HG02870 (cell line): ENCODE data around the gene SULF2.

ENCODE experiments used
- ATAC-seq: cut with Tn5 transposase; IDR thresholded peaks from one replicate; pipeline ENCODE4 v1.9.1; 2021; ENCODE audit warnings: mild to moderate bottlenecking, moderate library complexity; ENCODE audit not compliant: unreplicated experiment

Gene SULF2

DNA sequence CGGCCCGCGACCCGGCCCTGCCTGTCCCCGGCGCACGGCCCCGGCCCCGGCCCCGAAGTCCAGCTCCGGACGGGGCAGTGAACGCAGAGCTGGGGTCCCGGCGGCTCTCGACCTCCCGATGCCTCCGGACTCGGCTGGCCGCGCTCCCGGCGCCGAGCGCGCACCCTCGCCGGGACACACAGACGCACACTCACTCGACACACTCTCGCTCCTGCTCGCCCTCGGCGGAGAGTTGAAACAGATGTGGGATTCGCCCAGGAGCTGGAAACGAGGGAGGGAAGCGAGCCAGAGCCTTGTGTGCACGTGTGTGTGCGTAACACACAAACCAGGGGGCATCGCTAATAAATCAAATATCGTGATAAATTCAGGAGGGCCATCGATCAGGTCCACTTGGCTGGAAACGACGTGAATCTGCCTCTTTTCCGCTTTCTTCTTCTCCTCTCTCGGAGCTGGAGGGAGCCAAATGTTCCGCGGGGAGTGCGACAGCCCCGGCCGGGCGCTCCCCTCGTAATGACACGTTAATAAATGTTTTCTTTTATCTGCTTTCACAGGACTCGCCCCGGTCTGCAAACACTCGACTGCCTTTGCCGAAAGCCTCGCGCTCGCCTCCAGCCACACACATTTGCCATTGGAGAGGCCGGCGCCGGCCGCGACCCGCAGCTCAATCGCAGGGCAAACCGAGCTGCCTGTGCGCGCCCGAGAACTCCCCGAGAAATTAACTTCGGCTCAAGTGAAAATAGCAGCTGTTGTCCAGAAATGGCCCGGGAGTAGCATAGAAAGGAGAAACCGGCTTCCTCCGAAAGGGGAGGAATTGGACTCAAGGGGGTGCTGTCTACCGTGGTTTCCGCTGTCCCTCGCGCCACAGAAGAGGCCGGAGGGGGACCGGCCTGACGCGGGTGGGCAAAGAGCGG is 828 bp upstream of the SULF2 start:
- ATAC-seq, result no peak

DNA sequence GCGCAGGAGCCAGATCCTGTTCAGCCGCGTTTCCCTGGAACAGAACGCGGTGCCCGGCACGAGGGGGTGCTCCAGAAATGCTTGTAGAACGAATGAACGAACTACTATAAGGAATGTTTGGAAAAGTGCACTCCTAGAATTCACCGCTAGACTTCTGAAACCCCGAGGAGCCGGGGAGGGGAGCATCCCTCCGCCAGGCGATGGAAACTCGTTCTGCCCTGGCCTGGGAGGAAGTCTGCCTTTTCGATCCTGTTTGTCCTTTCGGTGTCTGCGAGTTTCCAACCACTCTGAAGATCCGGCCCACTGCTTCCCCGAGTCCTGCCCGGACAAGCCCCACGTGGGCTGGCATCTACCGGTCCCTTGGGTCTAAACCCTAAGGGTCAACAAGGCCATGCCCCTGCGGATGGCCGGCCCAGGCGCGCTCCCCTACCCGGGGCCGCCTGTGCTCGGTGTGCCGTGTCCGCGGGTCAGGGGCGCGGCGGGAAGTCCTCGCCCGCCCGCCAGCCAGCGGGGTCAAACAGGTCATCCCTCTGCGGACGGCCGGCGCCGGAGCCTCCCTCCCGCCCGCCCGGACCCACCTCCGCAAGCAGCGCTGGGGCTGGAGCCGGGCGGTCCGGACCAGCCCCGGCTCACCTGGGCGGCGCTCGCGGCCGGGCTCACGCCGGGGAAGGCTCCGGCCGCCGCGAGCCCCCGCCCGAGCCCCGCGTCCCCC is 526 bp downstream of the SULF2 start:
- no peak for ATAC-seq

DNA sequence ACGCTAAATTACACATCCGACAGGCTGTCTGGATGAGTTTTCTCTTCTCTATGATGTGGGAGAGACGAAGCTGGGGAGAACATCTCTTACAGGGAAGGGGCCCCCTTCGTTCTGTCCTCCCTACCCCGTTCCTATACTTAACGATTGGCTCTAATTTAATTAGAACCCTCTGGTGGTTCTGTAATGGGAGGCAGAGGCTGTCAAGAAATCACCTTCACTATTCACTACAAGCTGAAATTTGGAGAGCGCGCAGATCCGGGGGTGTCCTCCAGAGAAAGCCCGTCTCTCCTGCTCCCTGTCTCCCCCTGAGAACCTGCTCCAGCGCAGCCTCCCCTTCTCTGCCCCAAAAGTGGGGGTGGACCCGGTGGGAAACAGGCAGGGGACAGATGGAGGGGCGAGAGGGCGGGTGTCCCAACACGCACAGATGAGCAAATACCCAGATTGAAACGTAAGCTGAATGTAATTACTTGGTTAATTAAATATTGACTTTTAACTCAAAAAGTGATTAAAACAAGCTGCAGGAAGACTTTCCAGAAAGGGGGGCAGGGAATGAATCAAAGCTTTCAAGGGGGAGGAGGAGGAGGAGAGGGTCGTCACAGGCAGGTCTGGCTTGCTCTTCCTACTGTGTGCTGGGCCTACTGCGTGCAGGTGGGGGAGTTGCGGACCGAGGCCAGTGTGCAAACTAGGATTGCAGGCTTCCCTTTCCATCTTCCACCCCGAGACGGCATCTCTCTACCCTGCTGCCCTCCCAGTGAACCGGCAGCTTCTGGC is 1.3 kb downstream of the SULF2 start:
- no peak for ATAC-seq

DNA sequence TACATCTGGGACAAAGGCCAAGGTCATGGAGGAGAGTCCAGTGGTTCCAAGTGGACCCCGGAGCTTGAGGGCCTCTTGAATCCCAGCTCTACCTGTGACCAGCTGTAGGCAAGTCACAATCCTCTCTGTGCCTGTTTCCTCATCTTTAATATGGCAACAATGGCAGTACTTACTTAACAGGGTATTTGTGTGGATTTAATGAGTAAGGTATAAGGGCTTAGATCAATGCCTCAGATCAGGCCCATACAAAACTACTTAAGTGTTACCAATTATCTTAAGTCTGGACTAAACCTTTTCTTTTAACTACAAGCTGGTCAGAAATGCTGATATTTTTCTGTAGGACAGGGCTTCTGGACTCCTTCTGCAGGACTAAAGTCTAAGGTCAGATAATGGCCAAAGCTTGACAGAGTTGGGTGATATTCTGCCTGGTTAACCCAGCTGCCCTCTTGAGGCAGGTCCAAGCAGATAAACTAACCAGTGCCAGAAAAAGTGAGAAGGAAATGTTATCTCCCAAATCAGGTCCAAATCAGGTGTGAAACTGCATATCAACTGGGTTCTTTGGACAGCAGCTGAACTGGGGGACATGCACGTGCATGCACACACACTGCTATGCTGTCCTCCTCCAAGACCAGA is 2.2 kb downstream of the SULF2 start:
- ATAC-seq, result no peak

DNA sequence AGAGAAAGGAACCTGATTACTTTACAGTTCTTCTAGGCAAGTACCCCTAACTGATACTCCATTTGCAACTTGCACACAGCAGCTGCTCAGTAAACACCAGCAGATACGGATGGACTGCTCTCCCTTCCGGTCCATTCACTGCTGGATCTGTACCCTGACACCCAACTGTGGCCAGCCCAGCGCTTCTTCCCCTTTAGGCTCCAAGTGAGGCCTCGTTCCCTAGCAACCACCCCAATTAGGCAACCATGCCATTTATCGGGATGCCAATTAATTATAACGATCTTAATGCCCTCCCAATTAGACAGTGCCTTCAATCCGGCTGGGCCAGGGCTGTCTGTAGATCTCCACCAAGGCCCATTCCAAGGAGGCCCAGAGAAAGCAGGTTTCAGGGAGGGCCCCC is 3.2 kb downstream of the SULF2 start:
- no peak for ATAC-seq

DNA sequence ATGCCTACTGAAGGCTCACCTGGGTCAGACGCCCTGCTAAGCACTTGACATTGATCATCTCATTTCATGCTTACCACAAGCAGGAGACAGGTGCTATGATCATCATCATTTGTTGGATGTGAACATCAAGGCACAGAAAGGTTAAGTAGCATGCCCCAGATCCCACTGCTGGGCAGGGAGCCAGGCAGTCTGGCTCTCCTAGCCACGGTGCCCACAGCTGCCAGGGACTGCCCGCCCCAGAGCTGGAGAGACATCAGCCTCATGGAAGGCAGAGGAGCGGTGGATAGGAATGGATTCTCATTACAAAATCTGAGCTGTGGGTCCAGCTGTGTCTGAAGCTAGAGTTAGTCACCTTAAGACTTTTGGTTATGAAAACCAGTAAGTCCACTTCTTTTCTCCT is 3.6 kb downstream of the SULF2 start:
- no peak for ATAC-seq

DNA sequence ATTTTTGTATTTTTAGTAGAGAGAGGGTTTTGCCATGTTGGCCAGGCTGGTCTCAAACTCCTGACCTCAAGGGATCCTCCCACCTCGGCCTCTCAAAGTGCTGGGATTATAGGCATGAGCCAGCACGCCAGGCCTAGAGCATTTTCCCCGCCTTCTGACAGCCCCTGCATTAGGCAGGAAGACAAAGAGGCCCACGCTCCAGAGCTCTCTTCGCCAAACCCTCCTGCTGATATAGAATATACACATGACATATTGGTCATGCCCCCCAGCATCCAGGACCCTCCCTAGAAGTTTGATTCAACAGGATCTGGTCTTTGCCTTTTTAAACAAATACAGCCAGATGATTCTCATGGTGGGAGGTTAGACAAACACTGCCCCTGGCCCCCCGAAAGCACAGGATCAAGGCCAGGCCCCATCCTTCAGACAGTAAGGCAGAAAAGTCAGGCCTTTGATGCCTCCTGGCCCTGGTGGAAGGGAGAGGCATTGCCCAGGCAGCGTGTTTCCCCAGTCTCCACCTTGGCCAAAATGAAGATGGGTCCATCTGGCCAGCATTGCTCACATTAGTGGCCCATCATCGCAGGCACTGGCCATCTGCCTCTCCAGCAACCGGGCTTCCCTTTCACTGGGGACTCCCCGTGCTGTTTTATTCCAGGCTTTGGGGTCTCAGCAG is 4.4 kb downstream of the SULF2 start:
- no peak for ATAC-seq

DNA sequence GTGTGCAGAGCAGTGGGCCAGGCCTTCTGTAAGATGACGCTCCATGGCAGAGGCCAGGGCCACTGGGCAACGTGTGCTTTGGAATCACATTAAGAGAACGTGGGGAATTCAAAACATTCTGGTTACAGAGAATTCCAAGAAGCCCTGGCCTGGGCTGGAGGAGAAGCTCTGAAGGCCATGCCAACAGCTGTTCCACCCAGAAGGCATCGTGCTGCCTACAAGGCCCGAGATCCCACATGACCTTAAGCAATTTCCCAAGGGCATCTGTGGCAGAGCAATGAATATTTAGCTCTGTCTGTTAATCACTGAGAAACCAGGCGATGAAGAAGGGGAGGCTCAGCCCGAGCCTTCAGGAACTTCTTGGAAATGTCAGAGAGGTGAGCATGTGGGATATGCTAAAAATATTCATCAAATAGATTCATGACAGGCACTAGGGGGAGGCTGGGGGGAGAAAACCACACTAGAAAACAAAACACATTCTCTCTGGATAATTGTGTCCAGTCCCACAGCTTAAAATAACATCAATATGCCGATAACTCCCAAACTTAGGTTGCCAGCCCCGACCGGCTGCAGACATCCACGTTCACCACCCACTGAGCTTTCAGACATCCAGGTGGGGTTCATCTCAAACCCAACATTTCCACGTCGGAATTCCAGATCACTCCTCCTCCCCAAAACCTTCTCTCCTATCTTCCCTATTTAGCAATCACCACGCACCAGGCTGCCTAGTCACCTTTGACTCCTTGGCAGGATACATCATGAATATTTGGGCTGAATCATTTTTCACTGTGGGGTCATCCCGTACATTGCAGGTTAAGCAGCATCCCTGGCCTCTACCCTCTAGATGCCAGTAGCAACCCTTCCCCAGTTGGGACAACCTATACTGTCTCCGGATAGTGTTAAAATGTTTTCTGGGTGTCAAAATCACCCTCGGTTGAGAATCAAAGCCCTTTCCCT is 6.6 kb downstream of the SULF2 start:
- ATAC-seq, result no peak

DNA sequence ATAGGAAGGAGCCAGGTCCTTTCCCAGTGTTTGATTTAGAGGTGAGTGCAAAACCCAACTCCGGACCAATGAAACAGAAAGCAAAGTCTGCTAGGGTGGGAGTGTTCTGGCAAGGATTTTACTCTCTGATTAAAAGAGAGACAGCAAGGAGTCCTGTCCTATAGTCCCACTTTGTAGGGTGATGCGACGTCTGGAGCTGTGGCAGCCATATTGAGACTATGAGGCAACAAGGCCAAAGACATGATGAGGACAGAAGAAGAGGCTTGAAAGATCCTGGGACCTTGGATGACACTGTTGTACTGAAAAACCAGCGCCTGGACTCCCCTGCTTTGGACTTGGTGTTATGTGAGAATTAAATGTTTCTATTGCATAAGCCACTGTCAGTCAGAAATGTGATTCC is 8.1 kb downstream of the SULF2 start:
- ATAC-seq, result no peak

DNA sequence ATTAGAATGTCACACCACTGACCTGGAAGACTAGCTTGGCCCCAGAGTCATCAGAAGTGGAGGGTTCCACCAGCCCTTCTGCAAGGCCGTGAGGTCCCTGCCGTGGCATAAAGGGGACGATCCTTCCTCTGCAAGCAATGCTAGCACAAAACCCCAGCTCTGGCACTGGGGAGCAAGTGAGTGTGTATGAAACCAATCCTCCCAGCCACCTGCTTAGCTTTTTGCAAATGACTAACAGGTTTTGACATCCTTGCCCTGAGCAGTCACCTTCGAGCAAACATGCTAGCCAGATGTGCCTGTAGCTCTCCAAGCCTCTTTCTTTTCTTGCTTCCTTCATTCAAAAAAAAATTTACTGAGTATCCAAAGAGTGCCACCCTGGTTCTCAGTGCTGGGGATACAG is 8.6 kb downstream of the SULF2 start:
- ATAC-seq, result no peak

DNA sequence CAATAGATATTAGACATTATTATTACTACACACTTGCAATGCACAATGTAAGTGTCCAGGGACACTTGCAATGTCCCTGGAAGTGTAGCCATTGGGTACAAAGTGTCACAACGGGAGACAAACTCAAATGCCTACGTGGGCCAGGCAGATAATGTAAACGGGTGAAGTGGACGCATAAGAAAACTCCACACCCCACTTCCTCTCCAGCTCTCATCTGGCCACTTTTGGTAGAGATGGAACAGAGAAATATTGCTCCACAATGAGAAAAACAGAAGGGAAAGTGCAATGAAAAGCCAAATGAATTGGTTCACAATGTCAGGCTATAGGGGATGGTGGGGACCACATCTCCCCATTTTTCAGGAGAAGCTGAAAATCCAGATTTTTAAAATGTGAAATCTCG is 9.4 kb downstream of the SULF2 start:
- ATAC-seq, result no peak

DNA sequence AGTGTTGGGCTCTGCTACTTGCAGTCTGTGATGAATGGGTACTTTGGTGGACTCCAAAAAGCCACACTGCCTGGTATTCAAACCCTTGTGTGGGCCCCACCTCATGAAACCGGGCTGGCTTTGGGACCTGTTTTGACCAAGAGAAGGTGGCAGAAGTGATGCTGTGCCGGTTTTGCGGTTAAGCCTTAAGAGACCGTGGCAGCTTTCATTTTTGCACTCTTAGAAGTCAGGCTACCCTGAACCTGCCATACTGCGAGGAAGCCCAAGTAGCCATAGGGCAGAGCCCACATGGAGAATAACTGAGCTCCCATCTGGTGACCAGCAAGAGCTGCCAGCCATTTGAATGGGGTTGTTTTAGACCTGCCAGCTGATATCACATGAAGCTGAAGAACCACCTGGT is 10.2 kb downstream of the SULF2 start:
- no peak for ATAC-seq

DNA sequence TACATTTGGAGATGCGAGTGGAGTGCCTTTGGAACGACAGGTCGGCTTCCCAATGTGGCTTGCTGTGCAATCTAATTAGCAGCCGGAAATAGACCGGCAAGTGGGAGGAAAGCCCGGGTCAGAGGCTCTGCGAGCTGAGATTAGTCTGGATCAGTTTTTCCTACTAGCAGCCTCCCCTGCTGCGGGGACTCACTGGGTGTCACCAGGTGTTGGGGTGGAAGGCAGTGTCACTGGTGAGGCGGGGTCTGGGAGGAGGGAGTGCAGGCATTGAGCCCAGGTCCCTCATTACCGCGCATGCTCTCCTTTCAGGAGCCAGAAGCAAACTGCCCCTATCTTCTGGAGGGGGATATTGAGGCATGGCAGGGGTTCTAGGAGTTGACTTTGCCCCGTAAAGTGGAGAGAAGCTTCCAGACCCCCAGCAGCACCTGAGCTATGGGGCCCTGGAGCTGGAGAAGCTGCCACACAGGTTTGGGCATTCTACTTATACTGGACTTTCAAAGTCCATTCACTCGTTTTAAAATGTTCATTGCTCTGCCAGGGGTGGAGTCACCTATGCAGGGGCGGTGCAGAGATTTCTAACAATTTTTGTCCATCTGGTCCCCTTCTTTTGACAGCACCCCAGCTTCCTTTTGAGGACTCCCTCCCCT is 11.0 kb downstream of the SULF2 start:
- ATAC-seq, result no peak

DNA sequence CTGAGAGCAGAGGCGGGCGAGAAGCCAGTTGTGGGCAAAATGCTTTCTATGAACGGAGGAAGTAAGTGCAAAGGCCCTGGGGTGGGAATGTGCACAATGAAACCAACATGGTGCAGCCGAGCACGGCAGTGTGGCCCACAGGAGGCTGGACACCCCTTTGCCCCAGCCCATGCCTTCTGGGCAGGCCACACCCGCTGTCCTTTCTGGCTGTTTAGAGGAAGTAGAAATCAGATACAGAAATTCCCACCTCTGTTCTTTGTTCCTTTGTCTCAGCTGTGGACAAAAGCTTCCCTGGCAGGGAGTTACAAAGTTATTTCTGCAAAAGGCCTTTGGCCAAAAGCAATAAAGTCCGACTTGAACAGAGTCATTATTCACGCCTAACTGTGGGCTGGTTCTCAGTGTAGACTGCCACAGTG is 11.9 kb downstream of the SULF2 start:
- no peak for ATAC-seq

DNA sequence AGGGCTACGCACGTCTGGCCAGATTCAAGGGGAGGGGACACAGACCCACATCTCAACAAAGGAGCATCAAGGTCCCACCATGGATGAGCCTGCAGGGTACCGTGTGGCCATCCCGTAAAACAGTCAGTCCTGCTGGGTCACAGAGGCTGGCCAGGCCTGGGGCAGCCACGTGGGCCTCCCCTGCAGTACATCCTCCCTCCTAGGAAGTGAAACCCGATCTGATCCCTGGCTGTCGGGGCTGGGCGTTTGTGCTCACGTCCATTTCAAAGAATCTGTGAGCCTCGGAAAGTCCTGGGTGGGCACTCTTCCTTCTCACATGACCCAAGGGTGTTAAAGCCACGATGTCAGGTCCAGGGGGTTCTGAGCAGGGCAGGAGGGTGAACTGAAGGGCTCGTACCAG is 14.3 kb downstream of the SULF2 start:
- ATAC-seq, result no peak

DNA sequence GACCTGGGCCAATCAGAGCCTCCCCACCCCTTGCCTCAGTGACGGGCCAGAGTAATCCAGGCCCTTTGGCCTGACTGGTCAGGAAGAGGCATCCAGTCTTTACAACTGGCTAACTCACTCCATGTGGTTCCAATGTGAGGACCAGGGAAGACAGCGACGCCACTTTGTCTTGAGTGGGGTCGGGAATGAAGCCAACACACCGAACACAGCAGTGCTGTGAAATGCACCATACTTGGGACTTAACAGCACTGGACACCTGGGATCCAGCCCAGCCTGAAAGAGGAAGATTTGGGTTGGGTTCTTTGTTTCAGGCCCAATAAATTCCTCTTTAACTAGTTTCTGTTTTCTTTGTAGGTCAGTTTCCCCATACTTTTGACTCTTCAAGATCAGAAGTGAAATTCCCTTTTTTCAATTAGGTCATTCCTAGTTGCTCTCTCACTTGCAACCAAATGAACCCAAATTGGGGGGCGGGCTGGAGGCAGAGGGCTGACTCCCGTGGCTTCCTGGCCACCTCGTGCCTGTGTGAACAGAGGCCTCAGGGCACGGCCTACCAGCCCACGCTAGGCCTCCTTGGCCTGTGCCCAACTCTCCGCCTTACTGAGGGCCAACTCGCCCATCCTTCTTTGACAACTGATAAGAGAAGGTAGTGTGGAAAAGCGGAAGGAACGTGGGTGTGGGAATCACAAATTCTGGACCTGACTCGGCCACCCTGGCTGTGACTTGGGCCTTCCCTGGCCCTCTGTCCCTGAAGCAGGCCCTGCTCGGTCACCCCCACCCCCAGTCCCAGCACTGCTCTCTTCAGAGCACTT is 17.1 kb downstream of the SULF2 start:
- no peak for ATAC-seq

DNA sequence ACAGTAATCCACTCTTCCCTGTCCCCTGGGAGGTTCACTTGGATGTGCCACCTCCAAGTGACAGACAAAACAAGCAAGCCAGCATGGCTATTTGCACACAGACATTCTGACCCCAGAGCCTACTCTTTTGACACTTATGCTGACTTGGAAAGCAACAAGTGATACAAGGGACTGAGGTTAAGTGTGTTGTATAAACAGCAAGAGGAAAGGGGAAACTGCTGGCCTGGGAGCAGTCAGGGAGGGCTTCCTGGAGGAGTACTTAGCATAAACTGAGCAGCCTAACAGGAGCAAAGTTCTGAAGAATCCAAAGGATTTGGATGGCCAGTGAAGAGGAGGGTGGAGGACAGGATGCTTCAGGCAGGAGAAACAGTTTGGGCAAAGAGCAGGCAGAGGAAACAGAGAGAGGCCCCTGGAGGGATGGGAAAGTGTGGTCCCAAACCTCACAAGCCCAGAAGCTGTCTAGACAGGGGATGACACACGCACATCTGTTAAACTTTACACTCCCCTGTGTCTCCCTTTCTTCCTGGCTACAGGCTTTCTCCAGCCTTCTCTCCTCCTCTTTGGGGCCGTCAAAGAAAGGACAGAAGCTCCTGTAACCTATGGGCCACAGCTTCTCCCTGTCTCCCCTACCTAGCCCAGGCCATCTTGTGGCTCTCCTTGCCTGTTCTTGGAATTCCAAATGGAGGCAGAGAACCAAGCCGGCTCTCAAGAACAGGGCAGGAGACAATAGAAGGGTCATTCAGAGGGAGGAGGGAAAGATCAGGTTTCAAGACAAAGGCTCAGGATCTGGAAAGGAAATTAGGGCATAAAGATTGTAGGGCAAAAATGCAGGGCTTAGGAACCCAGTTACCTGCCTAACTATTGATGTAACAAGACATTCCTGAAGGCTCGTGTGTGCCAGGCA is 19.3 kb downstream of the SULF2 start:
- no peak for ATAC-seq
